ENCODE data around the gene IKZF3.

The IKZF3 gene

DNA sequence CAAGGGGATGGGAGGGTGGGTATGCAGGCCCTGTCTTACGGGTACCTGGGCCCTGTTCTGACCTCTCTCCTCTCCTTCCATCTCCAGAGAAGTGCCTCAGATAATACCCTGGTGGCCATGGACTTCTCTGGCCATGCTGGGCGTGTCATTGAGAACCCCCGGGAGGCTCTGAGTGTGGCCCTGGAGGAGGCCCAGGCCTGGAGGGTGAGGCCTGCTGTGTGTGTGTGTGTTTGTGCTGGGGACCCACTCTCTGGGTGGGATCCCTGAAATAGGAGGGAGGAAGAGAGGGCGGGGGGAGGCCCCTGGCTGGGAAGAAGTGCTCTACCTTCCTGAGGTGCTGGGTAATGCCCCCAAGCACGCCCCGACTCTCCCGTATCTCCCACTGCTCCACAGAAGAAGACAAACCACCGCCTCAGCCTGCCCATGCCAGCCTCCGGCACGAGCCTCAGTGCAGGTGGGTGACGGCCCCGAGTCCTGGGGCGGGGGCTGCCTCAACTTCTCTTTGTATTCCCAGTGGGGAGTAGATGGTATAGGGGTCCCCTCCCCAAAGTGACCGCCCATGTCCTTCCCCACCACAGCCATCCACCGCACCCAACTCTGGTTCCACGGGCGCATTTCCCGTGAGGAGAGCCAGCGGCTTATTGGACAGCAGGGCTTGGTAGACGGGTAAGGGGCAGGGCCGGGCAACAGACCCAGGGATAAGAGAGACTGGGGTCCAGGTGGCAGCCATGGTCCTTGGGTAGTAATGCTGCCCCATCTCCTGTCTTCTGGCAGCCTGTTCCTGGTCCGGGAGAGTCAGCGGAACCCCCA, 118.6 kb downstream of the IKZF3 start:
- no peak overlapping the region for H2BK5ac ChIP-seq (ENCODE audit: low read length)
- no peak overlapping the region for H2AK5ac ChIP-seq (ENCODE audit: low read length)
- no peak overlapping the region for H4K8ac ChIP-seq (ENCODE audit: low read depth, low read length)
- H2BK15ac ChIP-seq (replicated peaks; ENCODE audit: low read depth) = no peak overlapping the region
- no peak overlapping the region for H2BK120ac ChIP-seq (ENCODE audit: low read depth, low read length)
- no peaks in the 10 kb centered on the region for H3K79me1 ChIP-seq (ENCODE audit: low read length)
- no peak overlapping the region for H3K27ac ChIP-seq (ENCODE audit: low read depth, low read length)
- H3K23ac ChIP-seq (ENCODE audit: low read length) = no peak overlapping the region
- peaks cover 2% of the 10 kb centered on the region for H3K36me3 ChIP-seq (ENCODE audit: control insufficient read depth, insufficient read depth, low read length)
- DNase-seq = no peak
- no peak overlapping the region for H3K9ac ChIP-seq (ENCODE audit: low read length)
- H3K18ac ChIP-seq (ENCODE audit: low read length) = no peak overlapping the region
- peaks cover 4% of the 10 kb centered on the region for H3K79me2 ChIP-seq (ENCODE audit: control insufficient read depth, insufficient read depth, low read length)
- no CpG with 5 or more reads among the region's 23 CpGs for WGBS (ENCODE audit: extremely low coverage, insufficient coverage, low lambda C conversion rate)
- no peak overlapping the region for H3K4ac ChIP-seq (ENCODE audit: low read depth, low read length)
- H3K56ac ChIP-seq (ENCODE audit: low read length) = no peak overlapping the region
- H4K5ac ChIP-seq (ENCODE audit: low read length) = no peak overlapping the region
- no peaks in the 10 kb centered on the region for H3K27me3 ChIP-seq (ENCODE audit: insufficient read depth, low read length, poor library complexity)
- H3K4me3 ChIP-seq (ENCODE audit: low read length) = no peak overlapping the region
- H3K4me2 ChIP-seq (ENCODE audit: low read length) = no peak overlapping the region
- no peaks in the 10 kb centered on the region for H3K4me1 ChIP-seq (ENCODE audit: control insufficient read depth, low read depth, low read length)

GRCh38 chr17:39744836-39745215, 119.3 kb downstream of the IKZF3 start:
- no peaks in the 10 kb centered on the region for H3K27me3 ChIP-seq (ENCODE audit: insufficient read depth, low read length, poor library complexity)
- H4K5ac ChIP-seq (ENCODE audit: low read length) = no peak overlapping the region
- peaks cover 2% of the 10 kb centered on the region for H3K36me3 ChIP-seq (ENCODE audit: control insufficient read depth, insufficient read depth, low read length)
- no peak overlapping the region for H3K56ac ChIP-seq (ENCODE audit: low read length)
- H3K4me3 ChIP-seq (ENCODE audit: low read length) = no peak overlapping the region
- H3K23ac ChIP-seq (ENCODE audit: low read length) = no peak overlapping the region
- H3K79me1 ChIP-seq (ENCODE audit: low read length) = no peaks in the 10 kb centered on the region
- H2BK15ac ChIP-seq (replicated peaks; ENCODE audit: low read depth) = no peak overlapping the region
- no peak overlapping the region for H2BK5ac ChIP-seq (ENCODE audit: low read length)
- H3K9ac ChIP-seq (ENCODE audit: low read length) = no peak overlapping the region
- H3K18ac ChIP-seq (ENCODE audit: low read length) = no peak overlapping the region
- H2AK5ac ChIP-seq (ENCODE audit: low read length) = no peak overlapping the region
- H4K8ac ChIP-seq (ENCODE audit: low read depth, low read length) = no peak overlapping the region
- peaks cover 4% of the 10 kb centered on the region for H3K79me2 ChIP-seq (ENCODE audit: control insufficient read depth, insufficient read depth, low read length)
- no peaks in the 10 kb centered on the region for H3K4me1 ChIP-seq (ENCODE audit: control insufficient read depth, low read depth, low read length)
- no peak overlapping the region for H3K4me2 ChIP-seq (ENCODE audit: low read length)
- H3K27ac ChIP-seq (ENCODE audit: low read depth, low read length) = no peak overlapping the region
- no peak overlapping the region for H3K4ac ChIP-seq (ENCODE audit: low read depth, low read length)
- DNase-seq = no peak
- no CpG with 5 or more reads among the region's 8 CpGs for WGBS (ENCODE audit: extremely low coverage, insufficient coverage, low lambda C conversion rate)
- H2BK120ac ChIP-seq (ENCODE audit: low read depth, low read length) = no peak overlapping the region

DNA sequence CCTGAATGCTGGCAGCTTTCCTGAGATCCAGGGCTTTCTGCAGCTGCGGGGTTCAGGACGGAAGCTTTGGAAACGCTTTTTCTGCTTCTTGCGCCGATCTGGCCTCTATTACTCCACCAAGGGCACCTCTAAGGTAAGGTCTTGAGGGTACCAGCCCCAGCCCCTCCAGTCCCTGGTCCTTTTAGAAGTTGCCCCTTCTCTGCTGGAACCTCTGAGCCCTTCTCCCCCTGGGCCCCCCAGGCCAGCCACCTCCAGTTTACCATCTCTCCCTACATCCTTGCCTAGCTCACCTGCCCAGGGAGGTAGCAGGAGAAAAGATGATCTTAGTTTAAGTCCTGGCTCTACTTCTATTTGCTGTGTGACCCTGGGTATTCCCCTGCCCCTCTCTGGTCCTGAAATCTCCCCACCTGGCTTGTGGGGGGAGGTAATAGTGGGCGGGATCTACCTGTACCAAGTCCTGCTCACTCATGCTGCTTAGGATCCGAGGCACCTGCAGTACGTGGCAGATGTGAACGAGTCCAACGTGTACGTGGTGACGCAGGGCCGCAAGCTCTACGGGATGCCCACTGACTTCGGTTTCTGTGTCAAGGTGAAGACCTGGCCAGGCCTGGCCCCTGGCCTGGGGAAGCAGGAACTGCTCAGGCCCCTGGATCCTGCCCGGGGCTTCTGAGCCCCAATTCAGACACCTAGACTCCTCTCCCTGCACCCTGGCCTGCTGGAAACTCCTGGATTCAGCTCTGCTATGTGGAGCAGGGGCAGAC, 119.9 kb downstream of the IKZF3 start:
- no peak overlapping the region for H3K18ac ChIP-seq (ENCODE audit: low read length)
- H3K27me3 ChIP-seq (ENCODE audit: insufficient read depth, low read length, poor library complexity) = no peaks in the 10 kb centered on the region
- H3K4me1 ChIP-seq (ENCODE audit: control insufficient read depth, low read depth, low read length) = no peaks in the 10 kb centered on the region
- H3K9ac ChIP-seq (ENCODE audit: low read length) = no peak overlapping the region
- H3K36me3 ChIP-seq (ENCODE audit: control insufficient read depth, insufficient read depth, low read length) = peaks cover 2% of the 10 kb centered on the region
- H2BK15ac ChIP-seq (replicated peaks; ENCODE audit: low read depth) = no peak overlapping the region
- no peak overlapping the region for H2AK5ac ChIP-seq (ENCODE audit: low read length)
- no peak for DNase-seq
- peaks cover 4% of the 10 kb centered on the region for H3K79me2 ChIP-seq (ENCODE audit: control insufficient read depth, insufficient read depth, low read length)
- H2BK120ac ChIP-seq (ENCODE audit: low read depth, low read length) = no peak overlapping the region
- H3K4me2 ChIP-seq (ENCODE audit: low read length) = no peak overlapping the region
- H3K4ac ChIP-seq (ENCODE audit: low read depth, low read length) = no peak overlapping the region
- no peak overlapping the region for H3K4me3 ChIP-seq (ENCODE audit: low read length)
- H3K56ac ChIP-seq (ENCODE audit: low read length) = no peak overlapping the region
- no peaks in the 10 kb centered on the region for H3K79me1 ChIP-seq (ENCODE audit: low read length)
- no peak overlapping the region for H4K5ac ChIP-seq (ENCODE audit: low read length)
- no peak overlapping the region for H2BK5ac ChIP-seq (ENCODE audit: low read length)
- H3K27ac ChIP-seq (ENCODE audit: low read depth, low read length) = no peak overlapping the region
- H4K8ac ChIP-seq (ENCODE audit: low read depth, low read length) = no peak overlapping the region
- no CpG with 5 or more reads among the region's 16 CpGs for WGBS (ENCODE audit: extremely low coverage, insufficient coverage, low lambda C conversion rate)
- H3K23ac ChIP-seq (ENCODE audit: low read length) = no peak overlapping the region

DNA sequence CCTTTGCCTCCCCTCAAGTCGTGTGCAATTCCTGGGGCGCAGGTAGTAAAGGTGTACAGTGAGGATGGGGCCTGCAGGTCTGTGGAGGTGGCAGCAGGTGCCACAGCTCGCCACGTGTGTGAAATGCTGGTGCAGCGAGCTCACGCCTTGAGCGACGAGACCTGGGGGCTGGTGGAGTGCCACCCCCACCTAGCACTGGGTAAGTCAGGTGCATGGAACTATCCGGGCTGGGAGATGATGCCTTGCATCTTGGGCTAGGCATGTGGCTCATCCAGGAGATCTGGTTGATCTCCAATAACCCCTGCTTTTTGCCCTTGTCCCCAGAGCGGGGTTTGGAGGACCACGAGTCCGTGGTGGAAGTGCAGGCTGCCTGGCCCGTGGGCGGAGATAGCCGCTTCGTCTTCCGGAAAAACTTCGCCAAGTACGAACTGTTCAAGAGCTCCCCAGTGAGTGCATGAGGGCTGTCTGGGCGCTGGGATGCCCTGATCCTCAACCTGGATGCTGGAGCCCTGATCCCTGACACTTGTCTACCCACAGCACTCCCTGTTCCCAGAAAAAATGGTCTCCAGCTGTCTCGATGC, 121.2 kb downstream of the IKZF3 start:
- H3K9ac ChIP-seq (ENCODE audit: low read length) = no peak overlapping the region
- no peak overlapping the region for H3K4ac ChIP-seq (ENCODE audit: low read depth, low read length)
- no peak overlapping the region for H3K56ac ChIP-seq (ENCODE audit: low read length)
- H2BK15ac ChIP-seq (replicated peaks; ENCODE audit: low read depth) = no peak overlapping the region
- no peak for DNase-seq
- no peaks in the 10 kb centered on the region for H3K4me1 ChIP-seq (ENCODE audit: control insufficient read depth, low read depth, low read length)
- H4K5ac ChIP-seq (ENCODE audit: low read length) = no peak overlapping the region
- no peak overlapping the region for H3K4me2 ChIP-seq (ENCODE audit: low read length)
- H2BK120ac ChIP-seq (ENCODE audit: low read depth, low read length) = no peak overlapping the region
- H3K4me3 ChIP-seq (ENCODE audit: low read length) = no peak overlapping the region
- no CpG with 5 or more reads among the region's 21 CpGs for WGBS (ENCODE audit: extremely low coverage, insufficient coverage, low lambda C conversion rate)
- no peak overlapping the region for H3K23ac ChIP-seq (ENCODE audit: low read length)
- H3K27me3 ChIP-seq (ENCODE audit: insufficient read depth, low read length, poor library complexity) = no peaks in the 10 kb centered on the region
- no peaks in the 10 kb centered on the region for H3K79me1 ChIP-seq (ENCODE audit: low read length)
- no peak overlapping the region for H3K18ac ChIP-seq (ENCODE audit: low read length)
- no peak overlapping the region for H4K8ac ChIP-seq (ENCODE audit: low read depth, low read length)
- no peak overlapping the region for H2AK5ac ChIP-seq (ENCODE audit: low read length)
- H2BK5ac ChIP-seq (ENCODE audit: low read length) = no peak overlapping the region
- H3K36me3 ChIP-seq (ENCODE audit: control insufficient read depth, insufficient read depth, low read length) = peaks cover 2% of the 10 kb centered on the region
- peaks cover 4% of the 10 kb centered on the region for H3K79me2 ChIP-seq (ENCODE audit: control insufficient read depth, insufficient read depth, low read length)
- H3K27ac ChIP-seq (ENCODE audit: low read depth, low read length) = no peak overlapping the region

DNA sequence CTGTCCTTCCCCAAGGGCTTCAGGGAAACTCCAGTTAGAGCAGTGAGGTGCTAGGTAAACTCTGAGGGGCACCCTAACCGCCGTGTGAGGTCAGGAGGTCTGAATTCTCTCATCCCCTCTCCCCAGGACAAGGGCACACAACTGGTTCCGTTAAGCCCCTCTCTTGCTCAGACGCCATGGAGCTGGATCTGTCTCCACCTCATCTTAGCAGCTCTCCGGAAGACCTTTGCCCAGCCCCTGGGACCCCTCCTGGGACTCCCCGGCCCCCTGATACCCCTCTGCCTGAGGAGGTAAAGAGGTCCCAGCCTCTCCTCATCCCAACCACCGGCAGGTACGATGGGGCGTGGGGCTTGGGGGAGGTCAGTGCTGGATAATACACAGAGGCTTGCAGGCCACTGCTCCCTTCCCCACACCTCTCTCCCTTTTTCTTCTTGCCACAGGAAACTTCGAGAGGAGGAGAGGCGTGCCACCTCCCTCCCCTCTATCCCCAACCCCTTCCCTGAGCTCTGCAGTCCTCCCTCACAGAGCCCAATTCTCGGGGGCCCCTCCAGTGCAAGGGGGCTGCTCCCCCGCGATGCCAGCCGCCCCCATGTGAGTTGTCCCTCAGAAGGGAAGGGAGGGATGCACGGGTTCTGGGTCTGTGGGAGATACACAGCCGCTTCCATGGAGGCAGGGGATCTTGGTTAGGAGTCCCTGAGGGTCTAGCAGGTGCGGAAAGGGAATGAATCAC, 121.8 kb downstream of the IKZF3 start:
- H2AK5ac ChIP-seq (ENCODE audit: low read length) = no peak overlapping the region
- no peak overlapping the region for H3K23ac ChIP-seq (ENCODE audit: low read length)
- H2BK120ac ChIP-seq (ENCODE audit: low read depth, low read length) = no peak overlapping the region
- H4K5ac ChIP-seq (ENCODE audit: low read length) = no peak overlapping the region
- H3K27me3 ChIP-seq (ENCODE audit: insufficient read depth, low read length, poor library complexity) = no peaks in the 10 kb centered on the region
- no peak for DNase-seq
- H3K79me1 ChIP-seq (ENCODE audit: low read length) = no peaks in the 10 kb centered on the region
- no CpG with 5 or more reads among the region's 18 CpGs for WGBS (ENCODE audit: extremely low coverage, insufficient coverage, low lambda C conversion rate)
- H4K8ac ChIP-seq (ENCODE audit: low read depth, low read length) = no peak overlapping the region
- no peak overlapping the region for H3K18ac ChIP-seq (ENCODE audit: low read length)
- H3K79me2 ChIP-seq (ENCODE audit: control insufficient read depth, insufficient read depth, low read length) = peaks cover 4% of the 10 kb centered on the region
- no peak overlapping the region for H2BK15ac ChIP-seq (replicated peaks; ENCODE audit: low read depth)
- H3K4ac ChIP-seq (ENCODE audit: low read depth, low read length) = no peak overlapping the region
- H3K27ac ChIP-seq (ENCODE audit: low read depth, low read length) = no peak overlapping the region
- no peak overlapping the region for H3K4me3 ChIP-seq (ENCODE audit: low read length)
- peaks cover 2% of the 10 kb centered on the region for H3K36me3 ChIP-seq (ENCODE audit: control insufficient read depth, insufficient read depth, low read length)
- no peak overlapping the region for H3K4me2 ChIP-seq (ENCODE audit: low read length)
- no peaks in the 10 kb centered on the region for H3K4me1 ChIP-seq (ENCODE audit: control insufficient read depth, low read depth, low read length)
- H2BK5ac ChIP-seq (ENCODE audit: low read length) = no peak overlapping the region
- H3K56ac ChIP-seq (ENCODE audit: low read length) = no peak overlapping the region
- no peak overlapping the region for H3K9ac ChIP-seq (ENCODE audit: low read length)

Data from mesendoderm (in vitro differentiated cells).